HUES48 (cell line): Measurements from ENCODE around the gene ATP9A.

Experiments
- H3K27ac ChIP-seq: one replicate; pipeline ENCODE4 v1.7.0; 2013; ENCODE audit warnings: low read depth, low read length, inconsistent platforms
- H3K27me3 ChIP-seq: 2 replicates; pipeline ENCODE4 v1.6.1; 2013; ENCODE audit warnings: mild to moderate bottlenecking, low read length; ENCODE audit not compliant: control insufficient read depth, insufficient read depth
- H3K36me3 ChIP-seq: 2 replicates; pipeline ENCODE4 v1.6.1; 2013; ENCODE audit warnings: low read length; ENCODE audit not compliant: control insufficient read depth, insufficient read depth
- H3K4me1 ChIP-seq: 2 replicates; pipeline ENCODE4 v1.6.1; 2013; ENCODE audit warnings: mild to moderate bottlenecking, low read length; ENCODE audit not compliant: control insufficient read depth, insufficient read depth
- H3K4me3 ChIP-seq: 2 replicates; pipeline ENCODE4 v1.5.1; 2013; ENCODE audit warnings: mild to moderate bottlenecking, low read depth, low read length
- H3K9ac ChIP-seq: 2 replicates; pipeline ENCODE4 v1.6.1; 2013; ENCODE audit warnings: mild to moderate bottlenecking, low read depth, low read length, moderate library complexity
- H3K9me3 ChIP-seq: 2 replicates; pipeline ENCODE4 v1.6.1; 2013; ENCODE audit warnings: low read length; ENCODE audit not compliant: control insufficient read depth, insufficient read depth

ATP9A gene

DNA sequence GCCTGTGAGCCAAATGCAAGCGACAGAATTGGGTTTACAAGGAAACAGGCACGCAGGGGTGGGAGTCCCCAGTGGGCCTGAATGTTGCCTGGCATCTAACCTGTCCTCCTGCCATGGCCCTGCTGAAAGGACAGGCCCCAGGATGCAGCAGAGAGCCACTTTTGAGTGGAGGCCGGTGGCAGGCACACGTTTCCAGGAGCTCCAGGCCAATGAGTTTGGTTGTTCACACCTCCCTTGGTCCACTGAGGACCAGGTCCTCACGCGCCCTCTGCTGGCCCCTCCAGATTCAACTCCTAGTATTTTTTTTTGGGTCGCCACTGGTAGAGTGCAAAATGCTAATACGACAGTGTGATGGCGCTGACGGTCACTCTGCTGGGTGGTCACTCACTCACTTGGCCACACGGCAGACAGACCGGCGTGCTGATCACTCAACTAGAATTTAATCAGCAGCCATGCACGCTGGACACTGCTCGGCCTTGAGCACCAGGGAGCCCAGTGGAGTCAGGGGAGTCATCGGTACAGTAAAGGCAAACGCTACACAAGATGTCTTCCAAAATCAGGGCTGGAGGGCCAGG is 143.9 kb downstream of the ATP9A start:
- H3K4me1 ChIP-seq = 0 out of 2 replicates have a peak, but pooled peaks cover 6% of the 10 kb centered on the region
- no peaks in the 10 kb centered on the region for H3K9me3 ChIP-seq
- no peak overlapping the region for H3K27ac ChIP-seq
- no peaks in the 10 kb centered on the region for H3K36me3 ChIP-seq
- H3K27me3 ChIP-seq = no peaks in the 10 kb centered on the region
- no peak overlapping the region for H3K9ac ChIP-seq
- no peak overlapping the region for H3K4me3 ChIP-seq

DNA sequence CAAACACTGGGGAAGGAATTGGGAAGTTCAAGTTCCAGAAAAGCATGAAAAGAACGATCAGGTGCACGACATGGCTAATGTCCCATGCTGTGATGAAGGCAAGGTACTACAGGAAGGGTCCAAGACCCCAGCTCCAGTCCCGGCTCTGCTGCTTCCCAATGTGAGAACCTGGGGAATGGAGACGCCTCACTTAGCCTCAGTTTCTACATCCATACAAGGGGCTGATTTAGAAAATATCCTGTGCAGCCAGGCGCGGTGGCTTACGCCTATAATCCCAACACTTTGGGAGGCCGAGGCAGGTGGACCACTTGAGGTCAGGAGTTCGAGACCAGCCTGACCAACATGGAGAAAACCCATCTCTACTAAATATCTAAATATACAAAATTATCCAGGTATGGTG is 144.9 kb downstream of the ATP9A start:
- Histone ChIP-seq H3K27me3 (no peaks in the 10 kb centered on the region), H3K9ac (no peak overlapping the region), H3K9me3 (no peaks in the 10 kb centered on the region), H3K36me3 (no peaks in the 10 kb centered on the region), H3K4me1 (0 out of 2 replicates have a peak, but pooled peaks cover 6% of the 10 kb centered on the region), H3K27ac (no peak overlapping the region), H3K4me3 (no peak overlapping the region)

GRCh38 chr20:51622004-51622874 is 146.0 kb downstream of the ATP9A start:
- Histone ChIP-seq H3K27ac (no peak overlapping the region), H3K27me3 (no peaks in the 10 kb centered on the region), H3K4me3 (no peak overlapping the region), H3K36me3 (no peaks in the 10 kb centered on the region), H3K9ac (no peak overlapping the region), H3K4me1 (0 out of 2 replicates have a peak, but pooled peaks cover 6% of the 10 kb centered on the region), H3K9me3 (no peaks in the 10 kb centered on the region)

GRCh38 chr20:51620432-51620831 is 147.8 kb downstream of the ATP9A start:
- Histone ChIP-seq H3K27ac (no peak overlapping the region), H3K4me1 (0 out of 2 replicates have a peak, but pooled peaks cover 6% of the 10 kb centered on the region), H3K27me3 (no peaks in the 10 kb centered on the region), H3K36me3 (no peaks in the 10 kb centered on the region), H3K4me3 (no peak overlapping the region), H3K9ac (no peak overlapping the region), H3K9me3 (no peaks in the 10 kb centered on the region)

DNA sequence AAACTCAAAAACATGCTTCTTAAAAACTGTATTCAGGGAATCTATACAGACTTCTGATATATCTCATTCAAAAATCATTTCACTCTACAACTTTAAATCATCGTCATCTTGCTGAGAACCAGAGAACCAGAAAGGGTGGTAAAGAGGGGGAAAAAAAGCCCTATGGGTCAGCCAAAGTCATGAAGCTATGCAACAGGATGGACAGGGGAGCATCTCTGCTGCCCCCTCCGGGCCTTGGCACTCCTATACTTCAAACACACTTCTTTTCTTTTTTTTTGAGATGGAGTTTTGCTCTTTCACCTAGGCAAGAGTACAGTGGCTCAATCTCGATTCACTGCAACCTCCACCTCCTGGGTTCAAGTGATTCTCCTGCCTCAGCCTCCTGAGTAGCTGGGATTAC is 152.1 kb downstream of the ATP9A start:
- H3K27ac ChIP-seq = no peak overlapping the region

GRCh38 chr20:51614687-51615086 is 153.5 kb downstream of the ATP9A start:
- Histone ChIP-seq H3K27me3 (no peaks in the 10 kb centered on the region), H3K9ac (no peak overlapping the region), H3K27ac (no peak overlapping the region), H3K4me3 (no peak overlapping the region), H3K36me3 (no peaks in the 10 kb centered on the region), H3K4me1 (no peaks in the 10 kb centered on the region), H3K9me3 (no peaks in the 10 kb centered on the region)

More for the DNA sequence above, 152.1 kb downstream of the ATP9A start:
- Histone ChIP-seq H3K36me3 (no peaks in the 10 kb centered on the region), H3K27me3 (no peaks in the 10 kb centered on the region), H3K4me1 (no peaks in the 10 kb centered on the region), H3K4me3 (no peak overlapping the region), H3K9ac (no peak overlapping the region), H3K9me3 (no peaks in the 10 kb centered on the region)

- Histone ChIP-seq H3K9me3 (no peaks in the 10 kb centered on the region), H3K4me3 (no peak overlapping the region), H3K36me3 (no peaks in the 10 kb centered on the region), H3K9ac (no peak overlapping the region), H3K4me1 (no peaks in the 10 kb centered on the region), H3K27me3 (no peaks in the 10 kb centered on the region), H3K27ac (no peak overlapping the region)
These were observed 154.6 kb downstream of the ATP9A start for GRCh38 chr20:51613580-51613979.

GRCh38 chr20:51612896-51613295 is 155.3 kb downstream of the ATP9A start:
- no peak overlapping the region for H3K27ac ChIP-seq
- no peaks in the 10 kb centered on the region for H3K9me3 ChIP-seq
- no peaks in the 10 kb centered on the region for H3K27me3 ChIP-seq
- no peak overlapping the region for H3K9ac ChIP-seq
- H3K4me3 ChIP-seq = no peak overlapping the region
- H3K4me1 ChIP-seq = no peaks in the 10 kb centered on the region
- no peaks in the 10 kb centered on the region for H3K36me3 ChIP-seq

DNA sequence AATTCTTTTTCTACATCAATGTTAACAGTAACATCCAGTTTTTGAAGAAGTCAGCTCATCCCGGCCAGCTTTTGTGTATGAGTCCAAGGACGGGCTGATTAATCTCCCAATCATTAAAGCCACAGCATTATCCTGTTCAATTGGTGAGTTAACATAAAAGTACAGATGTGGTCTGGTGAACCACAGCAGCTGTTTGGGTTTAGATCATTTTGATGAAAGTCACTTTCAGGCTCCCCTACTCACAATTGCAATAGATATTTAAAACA is 156.6 kb downstream of the ATP9A start:
- no peak overlapping the region for H3K9ac ChIP-seq
- no peaks in the 10 kb centered on the region for H3K4me1 ChIP-seq
- H3K27me3 ChIP-seq = no peaks in the 10 kb centered on the region
- H3K4me3 ChIP-seq = no peak overlapping the region
- H3K36me3 ChIP-seq = no peaks in the 10 kb centered on the region
- no peaks in the 10 kb centered on the region for H3K9me3 ChIP-seq
- H3K27ac ChIP-seq = no peak overlapping the region

DNA sequence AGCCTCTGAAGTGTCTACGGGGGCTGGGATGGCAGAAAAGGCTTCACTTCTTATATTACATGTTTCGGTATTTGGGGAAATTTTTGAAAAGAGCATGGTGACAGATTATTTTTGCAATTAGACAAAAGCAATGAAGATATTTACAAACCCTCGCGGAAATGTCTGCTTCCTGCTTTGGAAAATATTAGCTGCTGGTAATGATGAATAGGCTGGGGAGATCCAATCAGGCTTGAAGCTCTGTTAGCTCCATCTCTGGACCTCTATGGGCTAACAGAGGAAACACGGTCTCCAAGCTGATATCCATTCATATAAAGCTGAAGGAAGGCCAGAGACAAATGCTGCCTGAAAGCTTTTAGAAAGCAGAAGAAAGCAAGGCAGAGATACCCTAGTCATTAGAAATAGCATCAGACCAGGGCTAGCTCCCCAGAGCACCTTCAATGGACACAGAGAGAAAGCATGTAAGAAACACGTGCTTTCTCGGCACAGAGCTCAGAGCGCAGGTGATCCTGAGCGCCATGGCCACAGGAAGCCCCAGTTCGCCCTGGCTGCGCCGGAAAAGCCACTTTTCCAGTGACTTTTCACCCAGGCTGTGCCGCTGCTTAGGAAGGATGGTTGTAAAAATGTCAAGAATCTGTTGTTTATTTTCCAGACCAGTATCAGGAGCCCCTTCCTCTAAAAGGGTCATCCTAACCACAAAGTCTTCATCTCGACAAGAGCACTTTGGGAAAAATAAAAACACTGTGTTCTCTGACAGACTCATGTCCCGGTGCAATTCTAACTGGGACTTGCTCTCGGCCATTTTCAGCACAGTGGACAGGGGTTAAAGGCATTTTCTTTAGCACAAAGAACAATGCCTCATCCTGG is 157.2 kb downstream of the ATP9A start:
- no peak overlapping the region for H3K9ac ChIP-seq
- H3K4me3 ChIP-seq = no peak overlapping the region
- no peaks in the 10 kb centered on the region for H3K27me3 ChIP-seq
- no peak overlapping the region for H3K27ac ChIP-seq
- H3K4me1 ChIP-seq = no peaks in the 10 kb centered on the region
- H3K36me3 ChIP-seq = no peaks in the 10 kb centered on the region
- no peaks in the 10 kb centered on the region for H3K9me3 ChIP-seq

DNA sequence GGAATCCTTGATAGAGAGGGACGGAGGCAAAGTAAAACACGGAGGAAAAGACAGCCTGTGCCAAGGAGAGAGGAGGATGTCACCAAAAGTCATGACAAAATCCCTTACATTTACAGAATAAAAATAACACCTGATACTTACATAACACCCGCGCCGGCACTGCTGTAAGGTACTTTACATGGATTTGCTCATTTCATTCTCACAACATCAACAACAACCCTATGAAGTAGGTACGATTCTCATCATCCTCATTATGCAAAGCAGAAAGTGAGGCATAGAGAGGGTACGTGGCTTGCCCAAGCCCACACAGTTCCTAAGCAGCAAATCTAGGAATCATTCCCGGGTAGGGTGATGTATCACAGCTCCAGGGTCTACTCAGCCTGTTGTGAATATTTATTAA is 158.1 kb downstream of the ATP9A start:
- no peak overlapping the region for H3K4me3 ChIP-seq
- H3K27ac ChIP-seq = no peak overlapping the region
- no peaks in the 10 kb centered on the region for H3K9me3 ChIP-seq
- no peaks in the 10 kb centered on the region for H3K27me3 ChIP-seq
- no peak overlapping the region for H3K9ac ChIP-seq
- no peaks in the 10 kb centered on the region for H3K4me1 ChIP-seq
- no peaks in the 10 kb centered on the region for H3K36me3 ChIP-seq
